Parathyroid adenoma (tissue), 2 donors: ENCODE results near the gene CREB3L2.
"Not testable (repeated sequence)": the region's sequence is repeated elsewhere in the genome, so short reads cannot be mapped to it uniquely, and the experiment has no call there.

Experiments used
- H2AFZ ChIP-seq: fragments of 300-600 bp; sonication (generic); one replicate; pipeline ENCODE4 v1.7.0; 2017; ENCODE audit warnings: antibody characterized with exemption, mild to moderate bottlenecking
- H3K27ac ChIP-seq: fragments of 300-600 bp; sonication (generic); one replicate; pipeline ENCODE4 v1.7.0; 2017
- H3K27me3 ChIP-seq: fragments of 300-600 bp; sonication (generic); one replicate; pipeline ENCODE4 v1.7.0; 2017; ENCODE audit warnings: low read length; ENCODE audit not compliant: control insufficient read depth, insufficient read depth
- H3K36me3 ChIP-seq: fragments of 300-600 bp; sonication (generic); one replicate; pipeline ENCODE4 v1.7.0; 2017; ENCODE audit warnings: low read length; ENCODE audit not compliant: control insufficient read depth, insufficient read depth
- H3K4me1 ChIP-seq: fragments of 300-600 bp; sonication (generic); one replicate; pipeline ENCODE4 v1.7.0; 2017; ENCODE audit warnings: control low read depth
- H3K4me2 ChIP-seq: fragments of 300-600 bp; sonication (generic); one replicate; pipeline ENCODE4 v1.7.0; 2017; ENCODE audit warnings: low read length
- H3K4me3 ChIP-seq: fragments of 300-600 bp; sonication (generic); one replicate; pipeline ENCODE4 v1.7.0; 2017; ENCODE audit warnings: low read depth, low read length
- H3K79me2 ChIP-seq: fragments of 300-600 bp; sonication (generic); one replicate; pipeline ENCODE4 v1.7.0; 2017; ENCODE audit warnings: control low read depth
- H3K9ac ChIP-seq: fragments of 300-600 bp; sonication (generic); one replicate; pipeline ENCODE4 v1.7.0; 2017; ENCODE audit warnings: mild to moderate bottlenecking
- H3K9me3 ChIP-seq: fragments of 300-600 bp; sonication (generic); one replicate; pipeline ENCODE4 v1.7.0; 2017; ENCODE audit warnings: low read length; ENCODE audit not compliant: control insufficient read depth
- CTCF ChIP-seq: fragments of 300-600 bp; sonication (generic); IDR thresholded peaks from one replicate; pipeline ENCODE4 v1.7.0; 2017; ENCODE audit warnings: antibody characterized with exemption, mild to moderate bottlenecking
- donor health status: primary hyperparathyroidism.

The CREB3L2 gene

GRCh38 chr7:137984181-137985041, 17.5 kb downstream of the CREB3L2 start:
- Histone ChIP-seq H3K4me3 (no peak overlapping the region), H2AFZ (no peak overlapping the region), H3K27me3 (no peaks in the 10 kb centered on the region), H3K9ac (no peak overlapping the region), H3K9me3 (no peaks in the 10 kb centered on the region), H3K4me1 (peaks cover 54% of the 10 kb centered on the region), H3K4me2 (no peak overlapping the region), H3K27ac (no peak overlapping the region), H3K36me3 (no peaks in the 10 kb centered on the region), H3K79me2 (peaks cover 72% of the 10 kb centered on the region)
- TF ChIP-seq CTCF = no peak

GRCh38 chr7:137983323-137984008, 18.4 kb downstream of the CREB3L2 start:
- Histone ChIP-seq H3K9me3 (no peaks in the 10 kb centered on the region), H3K36me3 (no peaks in the 10 kb centered on the region), H2AFZ (no peak overlapping the region), H3K27ac (no peak overlapping the region), H3K4me3 (no peak overlapping the region), H3K79me2 (peaks cover 79% of the 10 kb centered on the region), H3K4me2 (no peak overlapping the region), H3K27me3 (no peaks in the 10 kb centered on the region), H3K4me1 (peaks cover 53% of the 10 kb centered on the region), H3K9ac (no peak overlapping the region)
- TF ChIP-seq CTCF = no peak

- not testable (repeated sequence) for H3K27me3 ChIP-seq, H2AFZ ChIP-seq, H3K27ac ChIP-seq, H3K4me2 ChIP-seq, H3K9me3 ChIP-seq, H3K9ac ChIP-seq, H3K36me3 ChIP-seq, H3K4me3 ChIP-seq
- peaks cover 48% of the 10 kb centered on the region for H3K4me1 ChIP-seq
- peaks cover 82% of the 10 kb centered on the region for H3K79me2 ChIP-seq
Observed at GRCh38 chr7:137982394-137982793, 19.5 kb downstream of the CREB3L2 start.

- H3K4me1 ChIP-seq = peaks cover 42% of the 10 kb centered on the region
- peak overlapping the region; percentile 36 for H3K27ac ChIP-seq
Observed at GRCh38 chr7:137981668-137982067, 20.2 kb downstream of the CREB3L2 start.

More at GRCh38 chr7:137981668-137982067, 20.2 kb downstream of the CREB3L2 start:
- Histone ChIP-seq H3K9me3 (no peaks in the 10 kb centered on the region), H3K27me3 (no peaks in the 10 kb centered on the region), H2AFZ (no peak overlapping the region), H3K79me2 (peaks cover 90% of the 10 kb centered on the region), H3K36me3 (no peaks in the 10 kb centered on the region), H3K9ac (no peak overlapping the region), H3K4me2 (no peak overlapping the region), H3K4me3 (no peak overlapping the region)
- TF ChIP-seq CTCF = no peak
